Loucy (cell line): ENCODE results near the gene DGAT2.

ENCODE experiments used
- H2AFZ ChIP-seq: fragments of 200-600 bp; sonication (generic); 2 replicates; pipeline ENCODE4 v1.6.0; 2016; ENCODE audit warnings: antibody characterized with exemption, mild to moderate bottlenecking, low read length, moderate library complexity
- H3F3A ChIP-seq: fragments of 200-600 bp; 2 replicates; pipeline ENCODE4 v1.6.0; 2016; ENCODE audit warnings: antibody characterized with exemption, low read depth, mild to moderate bottlenecking
- H3K27me3 ChIP-seq: fragments of 200-600 bp; sonication (generic); 2 replicates; pipeline ENCODE4 v1.6.1; 2014; ENCODE audit warnings: low read length, mild to moderate bottlenecking; ENCODE audit not compliant: insufficient read depth, poor library complexity, severe bottlenecking
- H3K36me3 ChIP-seq: fragments of 200-600 bp; sonication (generic); 2 replicates; pipeline ENCODE4 v1.6.1; 2016; ENCODE audit warnings: low read length; ENCODE audit not compliant: insufficient read depth
- H3K4me1 ChIP-seq: fragments of 200-600 bp; sonication (generic); 2 replicates; pipeline ENCODE4 v1.5.1; 2014; ENCODE audit warnings: low read length, mild to moderate bottlenecking; ENCODE audit not compliant: insufficient read depth, poor library complexity, severe bottlenecking
- H3K4me2 ChIP-seq: fragments of 200-600 bp; sonication (generic); 2 replicates; pipeline ENCODE4 v1.6.0; 2014; ENCODE audit warnings: antibody characterized with exemption, low read length, low read depth, mild to moderate bottlenecking; ENCODE audit not compliant: poor library complexity, severe bottlenecking
- H3K4me3 ChIP-seq: fragments of 200-600 bp; sonication (generic); 2 replicates; pipeline ENCODE4 v1.5.1; 2014; ENCODE audit warnings: low read length, mild to moderate bottlenecking, mixed read lengths; ENCODE audit not compliant: poor library complexity, severe bottlenecking
- H3K79me2 ChIP-seq: fragments of 200-600 bp; sonication (generic); 2 replicates; pipeline ENCODE4 v1.6.1; 2014; ENCODE audit warnings: low read length; ENCODE audit not compliant: insufficient read depth
- H3K9ac ChIP-seq: fragments of 200-600 bp; sonication (generic); 2 replicates; pipeline ENCODE4 v1.6.0; 2014; ENCODE audit warnings: mild to moderate bottlenecking, low read depth, low read length, moderate library complexity; ENCODE audit not compliant: poor library complexity, severe bottlenecking
- H3K9me2 ChIP-seq: fragments of 200-600 bp; sonication (generic); replicated peaks from 2 replicates; pipeline ENCODE4 v1.6.1; 2016; ENCODE audit warnings: low read depth, low read length, mixed read lengths
- H3K9me3 ChIP-seq: fragments of 200-600 bp; sonication (generic); 2 replicates; pipeline ENCODE4 v1.6.1; 2014; ENCODE audit warnings: mild to moderate bottlenecking, antibody characterized with exemption, low read length, low read depth; ENCODE audit not compliant: insufficient read depth
- H4K20me1 ChIP-seq: fragments of 200-600 bp; sonication (generic); 2 replicates; pipeline ENCODE4 v1.6.0; 2014; ENCODE audit warnings: antibody characterized with exemption, low read length, mild to moderate bottlenecking; ENCODE audit not compliant: insufficient read depth, poor library complexity, severe bottlenecking
- CTCF ChIP-seq: fragments of 200-600 bp; sonication (generic); conservative IDR thresholded peaks from 2 replicates; pipeline ENCODE4 v1.5.1; 2014; ENCODE audit warnings: mild to moderate bottlenecking, antibody characterized with exemption, low read length
- EZH2phosphoT487 ChIP-seq: fragments of 200-600 bp; IDR thresholded peaks from 2 replicates; pipeline ENCODE4 v1.6.1; 2018; ENCODE audit warnings: antibody characterized with exemption, mild to moderate bottlenecking, moderate library complexity, borderline replicate concordance

The DGAT2 gene

GRCh38 chr11:75770102-75770501 lies 1.5 kb downstream of the DGAT2 start:
- H3K4me3 ChIP-seq, result no peak overlapping the region
- H3K79me2 ChIP-seq, result no peaks in the 10 kb centered on the region
- H2AFZ ChIP-seq, result no peak overlapping the region
- no peak for TF ChIP-seq EZH2phosphoT487
- no peaks in the 10 kb centered on the region for H3K9me2 ChIP-seq
- no peaks in the 10 kb centered on the region for H3K36me3 ChIP-seq
- H3F3A ChIP-seq, result no peaks in the 10 kb centered on the region
- no peaks in the 10 kb centered on the region for H3K9me3 ChIP-seq
- no peaks in the 10 kb centered on the region for H4K20me1 ChIP-seq
- H3K9ac ChIP-seq, result no peak overlapping the region
- H3K4me1 ChIP-seq, result peaks cover 26% of the 10 kb centered on the region
- peak overlapping the region; percentile 73 for H3K4me2 ChIP-seq
- H3K27me3 ChIP-seq, result no peaks in the 10 kb centered on the region

- Histone ChIP-seq H3K9me2 (no peaks in the 10 kb centered on the region), H3K4me2 (no peak overlapping the region), H2AFZ (no peak overlapping the region), H4K20me1 (no peaks in the 10 kb centered on the region), H3K4me3 (no peak overlapping the region), H3K9ac (no peak overlapping the region), H3K79me2 (no peaks in the 10 kb centered on the region), H3K27me3 (no peaks in the 10 kb centered on the region), H3F3A (no peaks in the 10 kb centered on the region), H3K9me3 (no peaks in the 10 kb centered on the region), H3K4me1 (peaks cover 26% of the 10 kb centered on the region), H3K36me3 (no peaks in the 10 kb centered on the region)
- TF ChIP-seq EZH2phosphoT487, result no peak
Observed at GRCh38 chr11:75771646-75772410, 3.2 kb downstream of the DGAT2 start.

GRCh38 chr11:75773595-75774353 lies 5.2 kb downstream of the DGAT2 start:
- Histone ChIP-seq H4K20me1 (no peaks in the 10 kb centered on the region), H3K9me3 (no peaks in the 10 kb centered on the region), H3K9me2 (no peaks in the 10 kb centered on the region), H3K4me2 (no peak overlapping the region), H3F3A (no peaks in the 10 kb centered on the region), H3K27me3 (no peaks in the 10 kb centered on the region), H3K36me3 (no peaks in the 10 kb centered on the region), H3K9ac (no peak overlapping the region), H3K4me3 (no peak overlapping the region), H2AFZ (no peak overlapping the region), H3K79me2 (no peaks in the 10 kb centered on the region), H3K4me1 (peaks cover 29% of the 10 kb centered on the region)
- TF ChIP-seq EZH2phosphoT487 (no peak), CTCF (no peak)

GRCh38 chr11:75775056-75775455 lies 6.5 kb downstream of the DGAT2 start:
- Histone ChIP-seq H3K4me1 (peaks cover 16% of the 10 kb centered on the region), H3K4me2 (no peak overlapping the region)

More at GRCh38 chr11:75775056-75775455, 6.5 kb downstream of the DGAT2 start:
- H3K27me3 ChIP-seq, result no peaks in the 10 kb centered on the region
- no peaks in the 10 kb centered on the region for H3F3A ChIP-seq
- no peaks in the 10 kb centered on the region for H4K20me1 ChIP-seq
- H3K79me2 ChIP-seq, result no peaks in the 10 kb centered on the region
- H2AFZ ChIP-seq, result no peak overlapping the region
- no peaks in the 10 kb centered on the region for H3K9me2 ChIP-seq
- no peak overlapping the region for H3K9ac ChIP-seq
- H3K4me3 ChIP-seq, result no peak overlapping the region
- TF ChIP-seq EZH2phosphoT487 (no peak), CTCF (no peak)
- H3K36me3 ChIP-seq, result no peaks in the 10 kb centered on the region
- H3K9me3 ChIP-seq, result no peaks in the 10 kb centered on the region
